Vagina (tissue), 2 donors: ENCODE data around the gene TMEM167B. TPM values are rescaled to one million over a fixed set of nuclear protein-coding genes. Genes with fewer than 3 reads are reported as not detected.

Experiments used
- DNase-seq, 2 donors: peaks; one replicate each; pipeline ENCODE4 v3.0.0-alpha.2; 2017; ENCODE audit errors: extremely low spot score in 2 of 2
- H3K27ac ChIP-seq: fragments of 200-600 bp; sonication (generic); one replicate; pipeline ENCODE4 v1.5.1; 2019
- H3K27me3 ChIP-seq: fragments of 200-600 bp; sonication (generic); one replicate; pipeline ENCODE4 v1.5.1; 2019
- H3K36me3 ChIP-seq, 2 donors: fragments of 200-600 bp; sonication (generic); one replicate each; pipeline ENCODE4 v1.5.1; 2017 to 2019
- H3K4me1 ChIP-seq: fragments of 200-600 bp; sonication (generic); one replicate; pipeline ENCODE4 v1.5.1; 2019
- H3K4me3 ChIP-seq, 2 donors: fragments of 200-600 bp; sonication (generic); 1 replicate in 1 of 2; 2 replicates in 1 of 2; pipeline ENCODE4 v1.5.1; 2016 to 2019
- H3K9me3 ChIP-seq: fragments of 200-600 bp; sonication (generic); one replicate; pipeline ENCODE4 v1.5.1; 2019
- POLR2A ChIP-seq, 2 donors: fragments of 450-650 bp; IDR thresholded peaks; one replicate each; pipeline ENCODE4 v1.6.1; 2017; ENCODE audit warnings: antibody characterized with exemption in 2 of 2, mild to moderate bottlenecking in 2 of 2, moderate library complexity in 2 of 2
- POLR2AphosphoS5 ChIP-seq, 2 donors: sonication (generic); formaldehyde crosslinking; IDR thresholded peaks; one replicate each; pipeline ENCODE4 v1.9.0; 2017; ENCODE audit warnings: antibody characterized with exemption in 2 of 2, mild to moderate bottlenecking in 2 of 2, low read depth in 1 of 2; ENCODE audit not compliant: insufficient read depth in 1 of 2
- intact Hi-C: fragments of 100-400 bp; cut with DNase I; formaldehyde crosslinking; loops from one replicate; pipeline ENCODE4 v1.15.1; 2023
- total RNA-seq: library from RNA; depleted of rRNA; stranded (reverse); fragments of >200 nt; gene quantifications from one replicate; pipeline ENCODE4 v1.2.3, GENCODE V29; 2016
- TF ChIP-seq, protein P1 (sequence below), 3 experiments: fragments of 450-650 bp in 2 of 3; fragments of 200-600 bp in 1 of 3; sonication (generic) in 1 of 3; IDR thresholded peaks; one replicate each; pipeline ENCODE4 v1.5.1; 2017 to 2019; ENCODE audit warnings: antibody characterized with exemption in 3 of 3, mild to moderate bottlenecking in 2 of 3, moderate library complexity in 2 of 3

TMEM167B gene
- total RNA-seq, 1 donor from 2014 or later, result 17.2 TPM

DNA sequence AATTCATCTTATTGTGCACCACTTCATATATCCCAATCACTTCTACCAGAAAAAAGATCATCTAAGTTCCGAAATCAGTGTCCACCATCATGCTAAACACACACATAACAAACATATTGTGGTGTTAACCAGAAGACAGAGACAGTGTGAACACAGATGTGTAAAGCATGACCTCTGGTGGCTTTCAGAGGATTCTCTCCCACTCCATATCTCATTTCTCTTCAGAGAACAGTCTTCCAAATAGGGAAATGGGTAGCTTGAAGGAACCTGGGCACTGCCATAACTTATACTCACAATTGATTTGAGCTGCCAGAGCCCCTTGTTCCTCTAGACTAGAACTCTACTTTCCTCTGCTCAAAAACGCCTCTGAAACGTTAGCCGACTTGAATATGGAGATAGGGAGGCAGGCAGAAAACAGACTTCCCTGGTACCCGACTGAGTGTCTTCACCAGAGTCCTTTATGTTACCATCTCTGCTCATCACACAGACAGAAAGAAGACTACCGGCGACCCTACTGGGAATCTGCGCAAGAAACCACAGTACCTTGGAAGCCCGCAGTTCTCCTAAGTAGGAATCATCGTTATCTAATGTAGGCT, 21.6 kb downstream of the TMEM167B start:
- Histone ChIP-seq H3K36me3 (no peaks in the 10 kb centered on the region), H3K4me3 (peak overlapping the region in 1 of 2 donors; percentile 36), H3K27me3 (no peaks in the 10 kb centered on the region), H3K9me3 (no peaks in the 10 kb centered on the region), H3K4me1 (peaks cover 26% of the 10 kb centered on the region), H3K27ac (no peak overlapping the region)
- TF ChIP-seq POLR2A (IDR thresholded peaks at IDR 0.05), result no peak
- TF ChIP-seq, protein P1, sequence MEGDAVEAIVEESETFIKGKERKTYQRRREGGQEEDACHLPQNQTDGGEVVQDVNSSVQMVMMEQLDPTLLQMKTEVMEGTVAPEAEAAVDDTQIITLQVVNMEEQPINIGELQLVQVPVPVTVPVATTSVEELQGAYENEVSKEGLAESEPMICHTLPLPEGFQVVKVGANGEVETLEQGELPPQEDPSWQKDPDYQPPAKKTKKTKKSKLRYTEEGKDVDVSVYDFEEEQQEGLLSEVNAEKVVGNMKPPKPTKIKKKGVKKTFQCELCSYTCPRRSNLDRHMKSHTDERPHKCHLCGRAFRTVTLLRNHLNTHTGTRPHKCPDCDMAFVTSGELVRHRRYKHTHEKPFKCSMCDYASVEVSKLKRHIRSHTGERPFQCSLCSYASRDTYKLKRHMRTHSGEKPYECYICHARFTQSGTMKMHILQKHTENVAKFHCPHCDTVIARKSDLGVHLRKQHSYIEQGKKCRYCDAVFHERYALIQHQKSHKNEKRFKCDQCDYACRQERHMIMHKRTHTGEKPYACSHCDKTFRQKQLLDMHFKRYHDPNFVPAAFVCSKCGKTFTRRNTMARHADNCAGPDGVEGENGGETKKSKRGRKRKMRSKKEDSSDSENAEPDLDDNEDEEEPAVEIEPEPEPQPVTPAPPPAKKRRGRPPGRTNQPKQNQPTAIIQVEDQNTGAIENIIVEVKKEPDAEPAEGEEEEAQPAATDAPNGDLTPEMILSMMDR (IDR thresholded peaks at IDR 0.05), result no peak
- no peak for DNase-seq
- intact Hi-C loops, result no loop called here

DNA sequence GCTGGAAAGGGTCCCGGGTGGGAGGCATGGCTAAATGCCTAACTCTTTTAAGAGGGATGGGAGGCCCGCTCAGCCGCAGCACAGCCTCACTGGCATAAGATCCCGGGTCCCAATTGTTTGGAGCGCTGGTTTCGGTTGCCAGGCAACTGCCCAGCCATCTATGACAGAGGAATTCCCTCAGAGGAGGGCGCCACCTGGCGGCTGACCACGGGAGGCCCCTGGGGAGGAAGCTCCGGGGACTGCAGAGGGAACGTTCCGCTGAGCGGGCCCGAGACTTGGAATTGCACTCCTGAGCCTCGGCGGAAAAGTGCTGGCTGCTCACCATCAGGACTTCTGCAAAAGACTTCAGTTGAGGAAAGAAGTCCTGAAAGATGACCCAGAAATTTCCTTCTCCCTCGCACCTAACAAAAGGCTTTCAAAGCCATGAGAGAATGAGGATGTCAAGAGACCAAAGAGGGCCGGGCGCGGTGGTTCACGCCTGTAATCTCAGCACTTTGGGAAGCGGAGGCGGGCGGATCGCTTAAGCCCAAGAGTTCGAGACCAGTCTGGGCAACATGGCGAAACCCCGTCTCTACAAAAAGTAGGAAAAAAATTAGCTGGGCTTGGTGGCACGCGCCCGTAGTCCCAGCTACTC, 22.2 kb downstream of the TMEM167B start:
- intact Hi-C loops, result no loop called here
- peak overlapping the region; percentile 36 to 59 for H3K4me3 ChIP-seq
- TF ChIP-seq POLR2AphosphoS5 (IDR thresholded peaks at IDR 0.05; ENCODE audit: insufficient read depth in 1 of 2, low read depth in 1 of 2) (peak; percentile 31 to 63), POLR2A (IDR thresholded peaks at IDR 0.05) (no peak)
- TF ChIP-seq, protein P1 (IDR thresholded peaks at IDR 0.05), result peak; percentile 80 to 93 (median 92)
- peaks cover 26% of the 10 kb centered on the region for H3K4me1 ChIP-seq
- no peaks in the 10 kb centered on the region for H3K9me3 ChIP-seq
- no peak for DNase-seq
- no peak overlapping the region for H3K27ac ChIP-seq
- no peaks in the 10 kb centered on the region for H3K27me3 ChIP-seq
- no peaks in the 10 kb centered on the region for H3K36me3 ChIP-seq

DNA sequence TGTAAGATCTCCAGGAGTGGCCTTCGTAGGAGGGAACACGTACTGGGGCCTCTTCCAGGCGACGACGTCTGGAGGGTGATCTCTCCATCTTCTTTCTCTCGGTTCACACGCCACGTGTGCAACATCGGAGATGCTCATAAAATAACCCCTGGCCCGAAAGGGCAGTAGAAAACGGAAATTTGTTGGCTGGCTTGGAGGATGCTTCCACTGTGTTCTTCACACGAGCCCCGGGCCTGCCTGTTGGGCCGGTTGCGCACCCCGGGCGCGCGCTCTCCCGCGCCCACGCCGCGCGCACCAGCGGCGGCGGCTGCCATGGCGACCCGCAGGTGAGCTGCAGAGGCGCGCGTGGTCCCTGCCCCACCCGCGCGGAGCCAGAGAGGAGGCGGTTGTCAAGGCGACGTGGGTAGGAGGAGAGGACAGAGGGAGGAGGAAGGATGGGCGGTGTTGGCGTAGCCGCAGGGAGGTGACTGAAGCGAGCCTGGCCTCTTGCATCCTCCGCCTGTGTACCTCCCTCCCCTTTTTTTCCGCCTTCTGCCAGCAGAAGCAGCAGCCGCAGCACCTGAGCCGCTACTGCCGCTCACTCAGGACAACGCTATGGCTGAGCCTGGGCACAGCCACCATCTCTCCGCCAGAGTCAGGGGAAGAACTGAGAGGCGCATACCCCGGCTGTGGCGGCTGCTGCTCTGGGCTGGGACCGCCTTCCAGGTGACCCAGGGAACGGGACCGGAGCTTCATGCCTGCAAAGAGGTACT, 23.2 kb downstream of the TMEM167B start, which contains the start of gene ELAPOR1:
ELAPOR1 (plus strand) TSS at position 526 of the 752 bp plus-strand sequence; CDS start at position 595, 69 bp downstream.
- no peaks in the 10 kb centered on the region for H3K36me3 ChIP-seq
- no peak within 1 kb of the TSS for H3K27ac ChIP-seq
- H3K27me3 ChIP-seq, result no peaks in the 10 kb centered on the region
- DNase-seq, result no peak
- H3K4me1 ChIP-seq, result peaks cover 26% of the 10 kb centered on the region
- no peaks in the 10 kb centered on the region for H3K9me3 ChIP-seq
- TF ChIP-seq POLR2AphosphoS5 (IDR thresholded peaks at IDR 0.05; ENCODE audit: insufficient read depth in 1 of 2, low read depth in 1 of 2) (peak in 1 of 2 donors; percentile 12), POLR2A (IDR thresholded peaks at IDR 0.05) (no peak)
- intact Hi-C loops, result no loop called here
- peak within 1 kb of the TSS; percentile 36 to 59 for H3K4me3 ChIP-seq

DNA sequence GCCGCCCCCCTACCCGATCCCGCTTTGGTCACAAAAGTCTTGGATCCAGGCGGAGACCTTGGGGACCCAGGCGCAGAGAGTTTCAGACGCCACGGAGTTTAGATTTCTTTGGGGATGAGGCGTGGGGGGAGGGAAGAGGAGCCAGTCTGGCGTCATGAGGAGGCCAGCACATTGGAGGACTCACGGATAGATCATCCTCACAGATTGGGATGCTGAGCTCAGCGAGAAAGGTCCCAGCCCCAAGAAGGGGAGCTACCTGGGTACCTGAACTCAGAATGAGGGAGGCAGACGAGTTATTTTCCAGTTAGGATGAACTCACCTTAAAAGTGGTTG, 23.7 kb downstream of the TMEM167B start:
- intact Hi-C loops, result no loop called here
- DNase-seq, result no peak
- Histone ChIP-seq H3K36me3 (no peaks in the 10 kb centered on the region), H3K27ac (no peak overlapping the region), H3K4me3 (peak overlapping the region; percentile 36 to 59), H3K4me1 (peaks cover 26% of the 10 kb centered on the region), H3K9me3 (no peaks in the 10 kb centered on the region), H3K27me3 (no peaks in the 10 kb centered on the region)
- TF ChIP-seq, protein P1 (IDR thresholded peaks at IDR 0.05), result no peak
- TF ChIP-seq POLR2AphosphoS5 (IDR thresholded peaks at IDR 0.05; ENCODE audit: insufficient read depth in 1 of 2, low read depth in 1 of 2), result no peak
- TF ChIP-seq POLR2A (IDR thresholded peaks at IDR 0.05), result no peak

DNA sequence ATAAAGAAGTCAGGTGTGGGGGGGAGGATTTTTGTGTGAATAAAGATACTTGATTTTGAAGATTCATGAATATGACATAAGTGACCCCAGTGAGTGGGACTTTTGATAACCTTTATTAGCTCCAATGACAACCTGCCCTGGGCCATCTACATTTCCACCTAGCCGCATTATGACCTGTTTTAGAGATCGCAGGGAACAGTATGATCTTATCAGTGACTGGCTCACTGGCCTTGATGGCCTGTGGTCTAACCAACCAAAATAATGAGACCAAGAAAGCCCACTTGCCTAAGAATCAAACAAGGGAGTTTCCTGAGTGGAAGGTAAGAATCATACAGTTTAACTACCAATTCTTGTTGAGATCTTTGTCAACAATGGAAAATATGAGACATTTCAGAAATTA, 25.1 kb downstream of the TMEM167B start:
- H3K36me3 ChIP-seq, result no peaks in the 10 kb centered on the region
- intact Hi-C loops, result loop anchor here (5.0 kb wide), 1 partner anchor 363 kb away; no protein-coding TSS in a partner anchor
- peaks cover 26% of the 10 kb centered on the region for H3K4me1 ChIP-seq
- H3K27ac ChIP-seq, result no peak overlapping the region
- no peak overlapping the region for H3K4me3 ChIP-seq
- H3K9me3 ChIP-seq, result no peaks in the 10 kb centered on the region
- H3K27me3 ChIP-seq, result no peaks in the 10 kb centered on the region
- TF ChIP-seq, protein P1 (IDR thresholded peaks at IDR 0.05), result no peak
- TF ChIP-seq POLR2A (IDR thresholded peaks at IDR 0.05), result no peak
- no peak for TF ChIP-seq POLR2AphosphoS5 (IDR thresholded peaks at IDR 0.05; ENCODE audit: insufficient read depth in 1 of 2, low read depth in 1 of 2)
- DNase-seq, result no peak
